Trophoblast cell (in vitro differentiated cells and primary cell): ENCODE data around the gene SCGB1A1.
"Not testable (repeated sequence)": the region's sequence is repeated elsewhere in the genome, so short reads cannot be mapped to it uniquely, and the experiment has no call there.

ENCODE experiments used
- DNase-seq, 2 donors: peaks; one replicate each; pipeline ENCODE4 v3.0.0-alpha.2; 2016
- H2AFZ ChIP-seq: 2 replicates; pipeline ENCODE4 v1.6.1; 2013; ENCODE audit warnings: low read length, moderate library complexity, mild to moderate bottlenecking; ENCODE audit not compliant: insufficient read depth, poor library complexity
- H2AK5ac ChIP-seq: 2 replicates; pipeline ENCODE4 v1.6.1; 2013; ENCODE audit warnings: mild to moderate bottlenecking, low read length
- H2BK120ac ChIP-seq: 2 replicates; pipeline ENCODE4 v1.6.1; 2013; ENCODE audit warnings: low read length, mild to moderate bottlenecking, moderate library complexity; ENCODE audit not compliant: insufficient read depth, poor library complexity
- H2BK12ac ChIP-seq: 2 replicates; pipeline ENCODE4 v1.6.1; 2013; ENCODE audit warnings: mild to moderate bottlenecking, low read length, moderate library complexity
- H2BK5ac ChIP-seq: 2 replicates; pipeline ENCODE4 v1.6.1; 2013; ENCODE audit warnings: low read length, low read depth, moderate library complexity, mild to moderate bottlenecking; ENCODE audit not compliant: poor library complexity
- H3K14ac ChIP-seq: 2 replicates; pipeline ENCODE4 v1.6.1; 2013; ENCODE audit warnings: mild to moderate bottlenecking, low read length
- H3K18ac ChIP-seq: 2 replicates; pipeline ENCODE4 v1.6.1; 2013; ENCODE audit warnings: mild to moderate bottlenecking, low read length
- H3K23ac ChIP-seq: 2 replicates; pipeline ENCODE4 v1.6.1; 2013; ENCODE audit warnings: low read length
- H3K27ac ChIP-seq: 2 replicates; pipeline ENCODE4 v1.5.1; 2013; ENCODE audit warnings: low read depth, mild to moderate bottlenecking, inconsistent platforms, low read length, moderate library complexity
- H3K27me3 ChIP-seq: 2 replicates; pipeline ENCODE4 v1.6.1; 2013; ENCODE audit warnings: inconsistent platforms, mild to moderate bottlenecking, low read length, moderate library complexity; ENCODE audit not compliant: insufficient read depth
- H3K36me3 ChIP-seq, 2 experiments: 1 replicate in 1 of 2; 2 replicates in 1 of 2; pipeline ENCODE4 v1.6.1; 2013; ENCODE audit warnings: low read length in 2 of 2, mild to moderate bottlenecking in 2 of 2, moderate library complexity in 1 of 2; ENCODE audit not compliant: insufficient read depth in 2 of 2, control insufficient read depth in 1 of 2
- H3K4ac ChIP-seq: 2 replicates; pipeline ENCODE4 v1.6.1; 2013; ENCODE audit warnings: low read depth, mild to moderate bottlenecking, low read length, moderate library complexity
- H3K4me1 ChIP-seq, 2 experiments: 1 replicate in 1 of 2; 2 replicates in 1 of 2; pipeline ENCODE4 v1.6.1; 2013; ENCODE audit warnings: low read length in 2 of 2, mild to moderate bottlenecking in 2 of 2, moderate library complexity in 1 of 2; ENCODE audit not compliant: insufficient read depth in 2 of 2, control insufficient read depth in 1 of 2
- H3K4me2 ChIP-seq: 2 replicates; pipeline ENCODE4 v1.6.1; 2013; ENCODE audit warnings: inconsistent platforms, mild to moderate bottlenecking, low read length, moderate library complexity
- H3K4me3 ChIP-seq: 2 replicates; pipeline ENCODE4 v1.5.1; 2013; ENCODE audit warnings: mild to moderate bottlenecking, low read depth, low read length, inconsistent platforms
- H3K79me1 ChIP-seq: one replicate; pipeline ENCODE4 v1.6.1; 2013; ENCODE audit warnings: low read length
- H3K79me2 ChIP-seq: 2 replicates; pipeline ENCODE4 v1.6.1; 2013; ENCODE audit warnings: low read length, mild to moderate bottlenecking; ENCODE audit not compliant: control insufficient read depth, insufficient read depth, poor library complexity
- H3K9ac ChIP-seq: 2 replicates; pipeline ENCODE4 v1.6.1; 2013; ENCODE audit warnings: mild to moderate bottlenecking, low read length
- H3K9me3 ChIP-seq: 2 replicates; pipeline ENCODE4 v1.6.1; 2013; ENCODE audit warnings: low read depth, mild to moderate bottlenecking, control low read depth, inconsistent platforms, low read length; ENCODE audit not compliant: insufficient read depth
- H4K12ac ChIP-seq: 2 replicates; pipeline ENCODE4 v1.6.1; 2013; ENCODE audit warnings: low read depth, mild to moderate bottlenecking, low read length, moderate library complexity
- H4K8ac ChIP-seq: 2 replicates; pipeline ENCODE4 v1.6.1; 2013; ENCODE audit warnings: low read depth, mild to moderate bottlenecking, low read length, moderate library complexity
- H4K91ac ChIP-seq: one replicate; pipeline ENCODE4 v1.6.1; 2013; ENCODE audit warnings: low read depth, mild to moderate bottlenecking, low read length, moderate library complexity
- WGBS: extraction: QIAGEN DNeasy Blood & Tissue Kit; methylation state at CpG from one replicate; pipeline ENCODE4 v1.1.7; 2013; ENCODE audit warnings: missing lambda C conversion rate; ENCODE audit not compliant: insufficient read length, insufficient coverage; ENCODE audit errors: extremely low coverage; 5-methylcytosine and 5-hydroxymethylcytosine counted together

The SCGB1A1 gene

DNA sequence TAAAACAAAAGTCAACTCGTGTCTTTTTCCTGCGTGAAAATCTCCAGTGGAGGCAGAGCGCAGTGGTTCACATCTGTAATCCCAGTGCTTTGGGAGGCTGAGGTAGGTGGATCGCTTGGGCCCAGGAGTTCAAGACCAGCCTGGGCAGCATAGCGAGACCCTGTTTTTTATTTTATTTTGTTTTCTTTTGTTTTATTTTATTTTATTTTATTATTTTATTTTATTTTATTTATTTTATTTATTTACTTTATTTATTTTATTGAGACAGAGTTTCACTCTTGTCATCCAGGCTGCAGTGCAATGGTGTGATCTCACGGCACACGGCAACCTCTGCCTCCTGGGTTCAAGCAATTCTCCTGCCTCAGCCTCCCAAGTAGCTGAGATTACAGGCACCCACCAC lies 31.1 kb downstream of the SCGB1A1 start:
- H3K27me3 ChIP-seq, result not testable (repeated sequence)

GRCh38 chr11:62450543-62451240 lies 31.9 kb downstream of the SCGB1A1 start:
- Histone ChIP-seq H3K4me3 (no peak overlapping the region), H3K79me1 (peaks cover 5% of the 10 kb centered on the region), H4K91ac (no peak overlapping the region), H3K4me2 (no peak overlapping the region), H3K18ac (no peak overlapping the region), H2AK5ac (no peak overlapping the region), H2BK120ac (no peak overlapping the region), H3K36me3 (no peaks in the 10 kb centered on the region), H3K27me3 (no peaks in the 10 kb centered on the region), H2BK12ac (no peak overlapping the region), H3K79me2 (no peaks in the 10 kb centered on the region), H2AFZ (no peak overlapping the region), H3K9ac (no peak overlapping the region), H4K8ac (no peak overlapping the region), H3K14ac (no peak overlapping the region), H4K12ac (no peak overlapping the region), H3K27ac (no peak overlapping the region), H2BK5ac (no peak overlapping the region), H3K4ac (no peak overlapping the region), H3K4me1 (peaks cover 11% of the 10 kb centered on the region in 2 experiments), H3K23ac (no peak overlapping the region), H3K9me3 (no peaks in the 10 kb centered on the region)
- WGBS, result no CpG with 5 or more reads among the region's 15 CpGs
- DNase-seq, result no peak

More for the DNA sequence above, 31.1 kb downstream of the SCGB1A1 start:
- H3K9ac ChIP-seq, H4K12ac ChIP-seq, H2BK12ac ChIP-seq, H3K14ac ChIP-seq, H3K36me3 ChIP-seq, DNase-seq, H3K79me2 ChIP-seq, H3K9me3 ChIP-seq, H2BK120ac ChIP-seq, H3K4me2 ChIP-seq, H2AFZ ChIP-seq, H4K8ac ChIP-seq, H3K79me1 ChIP-seq, H4K91ac ChIP-seq, H3K4ac ChIP-seq, H3K18ac ChIP-seq, H3K27ac ChIP-seq, H3K23ac ChIP-seq, H2BK5ac ChIP-seq, H3K4me3 ChIP-seq, H2AK5ac ChIP-seq: not testable (repeated sequence)
- no CpG with 5 or more reads among the region's 7 CpGs for WGBS
- H3K4me1 ChIP-seq, result peaks cover 11% of the 10 kb centered on the region in 2 experiments

DNA sequence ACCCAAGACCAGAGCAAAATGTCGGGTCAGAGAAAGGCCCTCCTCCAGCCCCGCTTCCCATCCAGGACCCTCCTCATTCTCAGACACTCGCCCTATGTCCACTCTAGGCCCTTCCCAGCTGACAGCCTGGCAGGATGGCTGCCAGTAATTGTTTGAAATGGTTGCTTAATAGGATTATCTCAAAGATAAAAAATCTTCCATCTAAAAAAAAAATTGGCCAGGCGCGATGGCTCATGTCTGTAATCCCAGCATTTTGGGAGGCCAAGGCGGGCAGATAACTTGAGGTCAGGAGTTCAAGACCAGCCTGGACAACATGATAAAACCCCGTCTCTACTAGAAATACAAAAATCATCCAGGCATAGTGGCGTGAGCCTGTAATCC lies 32.4 kb downstream of the SCGB1A1 start:
- Histone ChIP-seq H3K36me3 (no peaks in the 10 kb centered on the region), H3K27me3 (no peaks in the 10 kb centered on the region), H2AFZ (no peak overlapping the region), H3K79me1 (peaks cover 5% of the 10 kb centered on the region), H2BK5ac (no peak overlapping the region), H3K14ac (no peak overlapping the region), H3K27ac (no peak overlapping the region), H3K9ac (no peak overlapping the region), H3K9me3 (peaks cover 2% of the 10 kb centered on the region), H4K12ac (no peak overlapping the region), H2AK5ac (no peak overlapping the region), H4K91ac (no peak overlapping the region), H3K4me1 (peaks cover 11% of the 10 kb centered on the region in 2 experiments), H3K18ac (no peak overlapping the region), H3K4me3 (no peak overlapping the region), H2BK120ac (no peak overlapping the region), H2BK12ac (no peak overlapping the region), H3K79me2 (no peaks in the 10 kb centered on the region), H3K4me2 (no peak overlapping the region), H4K8ac (no peak overlapping the region), H3K4ac (no peak overlapping the region), H3K23ac (no peak overlapping the region)
- DNase-seq, result no peak
- WGBS, result no CpG with 5 or more reads among the region's 8 CpGs

GRCh38 chr11:62452261-62452660 lies 33.4 kb downstream of the SCGB1A1 start:
- Histone ChIP-seq H3K4me1 (peaks cover 11 to 13% of the 10 kb centered on the region in 2 experiments), H3K18ac (no peak overlapping the region), H3K79me1 (peaks cover 5% of the 10 kb centered on the region), H2BK5ac (no peak overlapping the region), H2BK120ac (no peak overlapping the region), H3K4me3 (no peak overlapping the region), H4K12ac (no peak overlapping the region), H2AFZ (no peak overlapping the region), H3K9me3 (peaks cover 2% of the 10 kb centered on the region), H3K36me3 (no peaks in the 10 kb centered on the region), H4K8ac (no peak overlapping the region), H2BK12ac (peak overlapping the region; percentile 45), H3K4ac (no peak overlapping the region), H3K4me2 (no peak overlapping the region), H3K79me2 (no peaks in the 10 kb centered on the region), H3K23ac (no peak overlapping the region), H3K9ac (no peak overlapping the region), H4K91ac (no peak overlapping the region), H3K27ac (no peak overlapping the region), H3K27me3 (no peaks in the 10 kb centered on the region), H2AK5ac (no peak overlapping the region), H3K14ac (peak overlapping the region; percentile 56)
- no peak for DNase-seq
- no CpG with 5 or more reads among the region's 6 CpGs for WGBS
